HUDEP-2 (cell line): ENCODE results near the gene NBDY.
"Not testable (repeated sequence)": the region's sequence is repeated elsewhere in the genome, so short reads cannot be mapped to it uniquely, and the experiment has no call there.

Experiments used
- DNase-seq, 76 experiments: peaks; one replicate each; lab custom pipeline; 2025; ENCODE audit not compliant: unreplicated experiment in 76 of 76; lab: John Stamatoyannopoulos, UW

NBDY gene

DNA sequence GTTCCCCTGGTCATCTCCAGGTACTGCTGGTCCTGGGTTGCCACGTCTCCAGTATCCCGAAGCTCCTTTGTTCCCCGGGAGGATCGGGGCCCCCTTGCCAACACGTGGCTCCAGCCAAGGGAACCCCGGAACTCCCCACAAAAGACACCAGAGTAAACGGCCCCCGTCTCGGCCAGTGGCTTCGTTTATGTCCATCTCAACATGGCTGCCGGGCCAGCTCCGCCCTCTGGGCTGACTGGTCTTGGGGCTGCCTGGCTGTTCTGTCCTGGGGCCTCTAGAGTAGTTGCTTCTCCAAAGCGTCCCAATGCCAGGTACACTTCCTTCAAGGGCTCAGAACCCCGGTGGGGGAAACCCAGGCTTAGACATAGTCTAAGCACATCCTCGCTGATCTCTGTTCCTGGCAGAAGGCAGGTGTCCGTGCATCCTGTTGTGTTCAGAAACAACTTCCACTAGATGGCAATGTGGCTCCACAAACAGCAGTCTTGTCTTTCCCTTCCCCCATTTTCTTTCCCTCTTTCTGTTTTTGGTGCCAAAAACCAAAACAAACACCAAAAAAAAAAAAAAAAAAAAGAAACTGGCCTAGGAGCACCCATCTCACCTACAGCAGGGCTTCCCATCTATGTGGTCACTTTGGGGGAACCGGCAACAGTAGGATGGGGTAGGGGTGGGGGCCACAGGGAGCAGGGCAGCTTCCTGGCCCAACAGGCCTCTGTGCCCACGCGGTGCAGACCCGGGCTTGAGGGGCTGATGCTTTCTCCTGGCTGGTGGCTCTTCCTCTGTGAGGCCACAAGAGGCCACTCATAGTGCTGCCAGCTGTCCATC, 35.3 kb downstream of the NBDY start:
- DNase-seq = no peak

- no peak for DNase-seq
These were observed 36.1 kb downstream of the NBDY start for GRCh38 chrX:56764975-56765791.

DNA sequence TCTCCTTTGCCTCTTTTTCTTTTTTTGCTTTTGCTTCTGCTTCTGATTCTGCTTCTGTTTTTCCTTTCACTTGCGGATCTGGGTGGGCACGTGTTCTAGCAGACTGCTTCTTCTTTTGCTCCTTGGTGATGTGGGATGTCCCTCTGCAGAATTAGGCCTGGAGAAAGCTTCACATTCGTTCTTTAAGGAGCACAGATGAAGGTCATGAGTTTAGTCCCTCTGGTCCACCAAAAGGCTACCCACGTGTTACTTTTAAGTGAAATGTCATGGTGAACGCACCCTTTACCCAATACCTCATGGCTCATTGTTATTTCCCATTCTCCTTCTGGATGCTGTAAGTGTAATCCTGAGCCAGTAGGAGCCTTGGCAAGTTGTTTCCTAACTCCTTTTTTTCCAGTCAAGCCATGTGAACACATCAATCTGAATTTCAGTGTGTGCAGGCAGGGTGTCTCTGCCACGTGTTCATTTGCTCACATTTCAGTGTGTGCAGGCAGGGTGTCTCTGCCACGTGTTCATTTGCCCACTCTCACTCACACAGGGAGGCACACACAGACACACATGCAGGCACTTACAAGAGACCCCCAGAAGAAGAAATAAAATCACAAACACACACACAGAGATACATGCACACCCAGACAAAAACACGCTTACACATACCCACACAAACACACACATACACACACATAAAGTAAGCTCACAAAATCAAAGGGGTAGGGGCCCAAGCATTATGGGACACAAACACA, 36.9 kb downstream of the NBDY start:
- DNase-seq = no peak

GRCh38 chrX:56766554-56767347, 37.7 kb downstream of the NBDY start:
- no peak for DNase-seq

GRCh38 chrX:56767348-56768119, 38.5 kb downstream of the NBDY start:
- DNase-seq = not testable (repeated sequence)

- DNase-seq = not testable (repeated sequence)
These were observed 39.1 kb downstream of the NBDY start for GRCh38 chrX:56768120-56768660.

GRCh38 chrX:56772675-56773521, 43.9 kb downstream of the NBDY start:
- DNase-seq = not testable (repeated sequence)

- not testable (repeated sequence) for DNase-seq
These were observed 44.5 kb downstream of the NBDY start for GRCh38 chrX:56773522-56774060.

GRCh38 chrX:56778099-56778923, 49.3 kb downstream of the NBDY start:
- DNase-seq = not testable (repeated sequence)

DNA sequence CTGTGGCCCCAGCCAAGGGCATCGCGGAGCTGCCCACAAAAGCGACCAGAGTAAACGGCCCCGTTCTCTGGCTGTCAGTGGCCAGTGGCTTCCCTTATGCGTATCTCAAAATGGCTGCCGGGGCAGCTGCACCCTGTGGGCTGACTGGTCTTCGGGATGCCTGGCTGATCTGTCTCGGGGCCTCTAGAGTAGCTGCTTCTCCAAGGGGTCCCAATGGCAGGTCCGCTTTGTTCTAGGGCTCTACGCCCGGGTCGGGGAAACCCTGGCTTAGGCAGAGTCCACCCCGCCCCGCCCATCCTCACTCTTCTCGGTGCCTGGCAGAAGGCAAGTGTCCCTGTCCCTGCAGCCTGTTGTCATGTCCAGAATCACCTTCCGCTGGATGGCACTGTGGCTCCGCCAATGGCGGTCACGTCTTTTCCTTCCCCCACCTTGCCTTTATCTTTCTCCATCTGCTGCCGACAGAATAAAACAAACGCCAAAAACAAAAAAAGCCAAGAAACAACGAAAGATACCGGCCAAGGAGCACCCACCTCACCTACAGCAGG, 50.0 kb downstream of the NBDY start:
- not testable (repeated sequence) for DNase-seq

- DNase-seq = not testable (repeated sequence)
These were observed 51.9 kb downstream of the NBDY start for GRCh38 chrX:56780681-56781649.

DNA sequence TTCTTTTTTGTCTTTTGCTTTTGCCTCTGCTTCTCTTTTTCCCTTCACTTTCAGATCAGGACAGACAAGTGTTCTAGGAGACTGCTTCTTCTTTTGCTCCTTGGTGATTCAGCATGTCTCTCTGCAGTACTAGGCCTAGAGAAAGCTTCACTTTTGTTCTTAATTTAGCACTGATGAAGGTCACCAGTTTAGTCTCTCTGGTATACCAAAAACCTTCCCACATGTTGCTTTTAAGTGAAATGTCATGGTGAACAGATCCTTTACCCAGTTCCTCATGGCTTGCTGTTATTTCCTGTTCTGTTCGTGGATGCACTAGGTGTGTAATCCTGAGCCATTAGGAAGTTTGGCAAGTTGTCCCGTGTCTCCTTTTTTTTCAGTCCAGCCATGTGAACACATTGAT, 53.3 kb downstream of the NBDY start:
- DNase-seq = no peak

- no peak for DNase-seq
These were observed 53.9 kb downstream of the NBDY start for GRCh38 chrX:56782791-56783449.

DNA sequence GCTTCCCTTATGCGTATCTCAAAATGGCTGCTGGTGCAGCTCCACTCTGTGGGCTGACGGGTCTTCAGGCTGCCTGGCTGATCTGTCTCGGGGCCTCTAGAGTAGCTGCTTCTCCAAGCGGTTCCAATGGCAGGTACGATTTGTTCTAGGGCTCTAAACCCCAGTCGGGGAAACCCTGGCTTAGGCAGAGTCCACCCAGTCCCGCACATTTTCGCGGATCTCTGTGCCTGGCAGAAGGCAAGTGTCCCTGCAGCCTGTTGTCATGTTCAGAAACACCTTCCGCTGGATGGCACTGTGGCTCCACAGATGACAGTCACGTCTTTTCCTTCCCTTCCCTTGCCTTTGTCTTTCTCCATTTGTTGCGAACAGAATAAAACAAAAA, 54.4 kb downstream of the NBDY start:
- no peak for DNase-seq

- no peak for DNase-seq
These were observed 55.1 kb downstream of the NBDY start for GRCh38 chrX:56783996-56784620.
